Measurements from ENCODE around the gene IFT20. TPM values are rescaled to one million over a fixed set of nuclear protein-coding genes. Genes with fewer than 3 reads are reported as not detected.

The IFT20 gene
- total and polyA plus RNA-seq, 2 experiments from 2014 or later: 13.2 to 32.3 TPM

DNA sequence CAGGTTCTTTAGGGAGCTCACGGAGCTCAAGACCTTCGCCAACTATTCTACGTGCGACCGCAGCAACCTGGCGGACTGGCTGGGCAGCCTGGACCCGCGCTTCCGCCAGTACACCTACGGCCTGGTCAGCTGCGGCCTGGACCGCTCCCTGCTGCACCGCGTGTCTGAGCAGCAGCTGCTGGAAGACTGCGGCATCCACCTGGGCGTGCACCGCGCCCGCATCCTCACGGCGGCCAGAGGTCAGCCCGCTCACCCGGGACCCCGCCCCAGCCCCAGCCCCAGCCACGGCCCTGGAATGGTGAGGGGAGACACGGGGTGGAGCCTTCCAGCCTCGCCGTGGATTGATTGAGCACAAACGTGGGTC lies 49.7 kb upstream of the IFT20 start (continued):
- TF ChIP-seq, protein P1, sequence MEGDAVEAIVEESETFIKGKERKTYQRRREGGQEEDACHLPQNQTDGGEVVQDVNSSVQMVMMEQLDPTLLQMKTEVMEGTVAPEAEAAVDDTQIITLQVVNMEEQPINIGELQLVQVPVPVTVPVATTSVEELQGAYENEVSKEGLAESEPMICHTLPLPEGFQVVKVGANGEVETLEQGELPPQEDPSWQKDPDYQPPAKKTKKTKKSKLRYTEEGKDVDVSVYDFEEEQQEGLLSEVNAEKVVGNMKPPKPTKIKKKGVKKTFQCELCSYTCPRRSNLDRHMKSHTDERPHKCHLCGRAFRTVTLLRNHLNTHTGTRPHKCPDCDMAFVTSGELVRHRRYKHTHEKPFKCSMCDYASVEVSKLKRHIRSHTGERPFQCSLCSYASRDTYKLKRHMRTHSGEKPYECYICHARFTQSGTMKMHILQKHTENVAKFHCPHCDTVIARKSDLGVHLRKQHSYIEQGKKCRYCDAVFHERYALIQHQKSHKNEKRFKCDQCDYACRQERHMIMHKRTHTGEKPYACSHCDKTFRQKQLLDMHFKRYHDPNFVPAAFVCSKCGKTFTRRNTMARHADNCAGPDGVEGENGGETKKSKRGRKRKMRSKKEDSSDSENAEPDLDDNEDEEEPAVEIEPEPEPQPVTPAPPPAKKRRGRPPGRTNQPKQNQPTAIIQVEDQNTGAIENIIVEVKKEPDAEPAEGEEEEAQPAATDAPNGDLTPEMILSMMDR (conservative IDR thresholded peaks at IDR 0.05; ENCODE audit: low read depth in 2 of 2): no peak
- TF ChIP-seq STAT1 (IDR thresholded peaks at IDR 0.05; ENCODE audit: unreplicated experiment): no peak
- TF ChIP-seq, protein P2, sequence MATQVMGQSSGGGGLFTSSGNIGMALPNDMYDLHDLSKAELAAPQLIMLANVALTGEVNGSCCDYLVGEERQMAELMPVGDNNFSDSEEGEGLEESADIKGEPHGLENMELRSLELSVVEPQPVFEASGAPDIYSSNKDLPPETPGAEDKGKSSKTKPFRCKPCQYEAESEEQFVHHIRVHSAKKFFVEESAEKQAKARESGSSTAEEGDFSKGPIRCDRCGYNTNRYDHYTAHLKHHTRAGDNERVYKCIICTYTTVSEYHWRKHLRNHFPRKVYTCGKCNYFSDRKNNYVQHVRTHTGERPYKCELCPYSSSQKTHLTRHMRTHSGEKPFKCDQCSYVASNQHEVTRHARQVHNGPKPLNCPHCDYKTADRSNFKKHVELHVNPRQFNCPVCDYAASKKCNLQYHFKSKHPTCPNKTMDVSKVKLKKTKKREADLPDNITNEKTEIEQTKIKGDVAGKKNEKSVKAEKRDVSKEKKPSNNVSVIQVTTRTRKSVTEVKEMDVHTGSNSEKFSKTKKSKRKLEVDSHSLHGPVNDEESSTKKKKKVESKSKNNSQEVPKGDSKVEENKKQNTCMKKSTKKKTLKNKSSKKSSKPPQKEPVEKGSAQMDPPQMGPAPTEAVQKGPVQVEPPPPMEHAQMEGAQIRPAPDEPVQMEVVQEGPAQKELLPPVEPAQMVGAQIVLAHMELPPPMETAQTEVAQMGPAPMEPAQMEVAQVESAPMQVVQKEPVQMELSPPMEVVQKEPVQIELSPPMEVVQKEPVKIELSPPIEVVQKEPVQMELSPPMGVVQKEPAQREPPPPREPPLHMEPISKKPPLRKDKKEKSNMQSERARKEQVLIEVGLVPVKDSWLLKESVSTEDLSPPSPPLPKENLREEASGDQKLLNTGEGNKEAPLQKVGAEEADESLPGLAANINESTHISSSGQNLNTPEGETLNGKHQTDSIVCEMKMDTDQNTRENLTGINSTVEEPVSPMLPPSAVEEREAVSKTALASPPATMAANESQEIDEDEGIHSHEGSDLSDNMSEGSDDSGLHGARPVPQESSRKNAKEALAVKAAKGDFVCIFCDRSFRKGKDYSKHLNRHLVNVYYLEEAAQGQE (IDR thresholded peaks at IDR 0.05; ENCODE audit: unreplicated experiment): no peak
- TF ChIP-seq JUNB (IDR thresholded peaks at IDR 0.05; ENCODE audit: unreplicated experiment): no peak

GRCh38 chr17:28384281-28385036 lies 49.2 kb upstream of the IFT20 start:
- ATAC-seq (peak; percentile 49), DNase-seq (ENCODE audit: low spot score) (peak; percentile 66)
- TF ChIP-seq JUNB (IDR thresholded peaks at IDR 0.05; ENCODE audit: unreplicated experiment) (no peak), CREB1 (CRISPR knock-in tag; IDR thresholded peaks at IDR 0.05; ENCODE audit: low read depth) (peak; percentile 9; the same call in 1 of the 2 replicates)
- H3F3A ChIP-seq (replicated peaks; ENCODE audit: low read depth): 0 out of 2 replicates have a peak, but pooled peaks cover 7% of the 10 kb centered on the region
- peaks cover 11% of the 10 kb centered on the region; the same call in 1 of the 2 replicates for H3K4me1 ChIP-seq (ENCODE audit: insufficient read depth)
- Mint-ChIP-seq H3K4me1 (peaks cover 11% of the 10 kb centered on the region), H3K9me3 (no peaks in the 10 kb centered on the region; the same call in 2 of the 3 replicates), H3K4me3 (peak overlapping the region; percentile 87), H3K27me3 (ENCODE audit: insufficient read depth, low read depth, poor library complexity) (peaks cover 66% of the 10 kb centered on the region), H3K36me3 (ENCODE audit: low read depth) (no peaks in the 10 kb centered on the region; the same call in none of the 3 replicates), H3K27ac (no peak overlapping the region)
- peak overlapping the region; percentile 96 for H2AFZ ChIP-seq
- H3K27me3 ChIP-seq (ENCODE audit: insufficient read depth): peaks cover 71% of the 10 kb centered on the region
- no peaks in the 10 kb centered on the region for H3K9me2 ChIP-seq (ENCODE audit: insufficient read depth)
- no peaks in the 10 kb centered on the region for H3K36me3 ChIP-seq (ENCODE audit: insufficient read depth)
- peak overlapping the region; percentile 90 for H3K4me3 ChIP-seq
- H3K27ac ChIP-seq (ENCODE audit: low read depth): no peak overlapping the region
- H4K20me1 ChIP-seq (replicated peaks; ENCODE audit: insufficient read depth): no peaks in the 10 kb centered on the region
- H3K79me2 ChIP-seq (replicated peaks; ENCODE audit: insufficient read depth): no peaks in the 10 kb centered on the region
- peak overlapping the region; percentile 95 for H3K4me2 ChIP-seq

Data from GM23338 (cell line).